Adrenal gland (tissue), 5 donors: Measurements from ENCODE around the gene MMRN1.

Experiments used
- POLR2A ChIP-seq, 2 donors: fragments of 450-650 bp; IDR thresholded peaks; one replicate each; pipeline ENCODE4 v1.6.1; 2017; ENCODE audit warnings: antibody characterized with exemption in 2 of 2, mild to moderate bottlenecking in 2 of 2, moderate library complexity in 1 of 2
- TF ChIP-seq, protein P1 (sequence below), 6 experiments: fragments of 450-650 bp in 4 of 6; fragments of 200-600 bp in 2 of 6; sonication (generic) in 1 of 6; IDR thresholded peaks; 1 replicate in 5 of 6; 2 replicates in 1 of 6; pipeline versions ENCODE4 v1.5.1 to v1.8.0; 2016 to 2021; ENCODE audit warnings: antibody characterized with exemption in 6 of 6, mild to moderate bottlenecking in 2 of 6, moderate library complexity in 1 of 6
- donor health status: DM: no; HTN: no; CAD: no.

DNA sequence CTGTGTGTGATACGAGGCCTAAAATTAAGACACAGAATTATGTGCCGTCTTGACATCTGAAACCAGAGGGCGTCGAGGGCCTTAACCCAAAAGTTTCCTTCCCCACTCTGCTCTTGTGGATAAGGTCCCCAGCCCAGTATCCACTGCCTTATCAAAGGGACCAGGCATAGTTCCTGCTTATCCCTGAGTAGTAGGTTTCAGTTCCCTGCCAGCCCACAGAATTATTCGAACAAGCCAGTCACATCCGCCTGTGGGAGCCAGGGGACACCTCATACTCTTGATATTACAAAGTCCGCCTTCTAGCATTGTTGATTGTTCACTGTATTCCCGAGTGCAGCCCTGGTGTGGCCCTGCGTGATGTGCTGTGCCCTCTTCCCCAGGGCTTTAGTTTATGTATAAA lies 5.4 kb upstream of the MMRN1 start:
- no peak for TF ChIP-seq POLR2A (IDR thresholded peaks at IDR 0.05)
- TF ChIP-seq, protein P1, sequence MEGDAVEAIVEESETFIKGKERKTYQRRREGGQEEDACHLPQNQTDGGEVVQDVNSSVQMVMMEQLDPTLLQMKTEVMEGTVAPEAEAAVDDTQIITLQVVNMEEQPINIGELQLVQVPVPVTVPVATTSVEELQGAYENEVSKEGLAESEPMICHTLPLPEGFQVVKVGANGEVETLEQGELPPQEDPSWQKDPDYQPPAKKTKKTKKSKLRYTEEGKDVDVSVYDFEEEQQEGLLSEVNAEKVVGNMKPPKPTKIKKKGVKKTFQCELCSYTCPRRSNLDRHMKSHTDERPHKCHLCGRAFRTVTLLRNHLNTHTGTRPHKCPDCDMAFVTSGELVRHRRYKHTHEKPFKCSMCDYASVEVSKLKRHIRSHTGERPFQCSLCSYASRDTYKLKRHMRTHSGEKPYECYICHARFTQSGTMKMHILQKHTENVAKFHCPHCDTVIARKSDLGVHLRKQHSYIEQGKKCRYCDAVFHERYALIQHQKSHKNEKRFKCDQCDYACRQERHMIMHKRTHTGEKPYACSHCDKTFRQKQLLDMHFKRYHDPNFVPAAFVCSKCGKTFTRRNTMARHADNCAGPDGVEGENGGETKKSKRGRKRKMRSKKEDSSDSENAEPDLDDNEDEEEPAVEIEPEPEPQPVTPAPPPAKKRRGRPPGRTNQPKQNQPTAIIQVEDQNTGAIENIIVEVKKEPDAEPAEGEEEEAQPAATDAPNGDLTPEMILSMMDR (IDR thresholded peaks at IDR 0.05), result no peak
